ENCODE data around the gene WDFY3. TPM values are rescaled to one million over a fixed set of nuclear protein-coding genes. Genes with fewer than 3 reads are reported as not detected.

Gene WDFY3
- total RNA-seq, 1 donor from 2014 or later, result 89.5 TPM

DNA sequence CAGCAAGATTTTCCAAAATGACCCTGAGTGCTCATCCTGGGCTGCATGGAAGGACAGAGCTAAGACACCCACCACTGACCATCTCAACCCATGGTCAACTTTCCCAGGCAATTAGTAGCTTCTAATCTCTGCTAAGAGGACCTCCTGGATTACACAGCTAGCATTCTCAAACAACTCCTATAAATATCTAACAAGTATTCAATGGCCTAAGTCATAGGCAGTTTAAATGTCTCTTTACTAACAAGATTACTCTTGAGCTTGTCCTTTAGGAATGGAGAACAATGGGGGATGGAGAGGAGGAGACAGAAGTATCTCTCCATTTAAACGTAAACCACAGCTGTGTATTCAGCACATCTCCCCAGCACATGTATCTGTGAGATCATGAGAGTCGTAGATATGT lies 118.1 kb downstream of the WDFY3 start:
- TF ChIP-seq, protein P1, sequence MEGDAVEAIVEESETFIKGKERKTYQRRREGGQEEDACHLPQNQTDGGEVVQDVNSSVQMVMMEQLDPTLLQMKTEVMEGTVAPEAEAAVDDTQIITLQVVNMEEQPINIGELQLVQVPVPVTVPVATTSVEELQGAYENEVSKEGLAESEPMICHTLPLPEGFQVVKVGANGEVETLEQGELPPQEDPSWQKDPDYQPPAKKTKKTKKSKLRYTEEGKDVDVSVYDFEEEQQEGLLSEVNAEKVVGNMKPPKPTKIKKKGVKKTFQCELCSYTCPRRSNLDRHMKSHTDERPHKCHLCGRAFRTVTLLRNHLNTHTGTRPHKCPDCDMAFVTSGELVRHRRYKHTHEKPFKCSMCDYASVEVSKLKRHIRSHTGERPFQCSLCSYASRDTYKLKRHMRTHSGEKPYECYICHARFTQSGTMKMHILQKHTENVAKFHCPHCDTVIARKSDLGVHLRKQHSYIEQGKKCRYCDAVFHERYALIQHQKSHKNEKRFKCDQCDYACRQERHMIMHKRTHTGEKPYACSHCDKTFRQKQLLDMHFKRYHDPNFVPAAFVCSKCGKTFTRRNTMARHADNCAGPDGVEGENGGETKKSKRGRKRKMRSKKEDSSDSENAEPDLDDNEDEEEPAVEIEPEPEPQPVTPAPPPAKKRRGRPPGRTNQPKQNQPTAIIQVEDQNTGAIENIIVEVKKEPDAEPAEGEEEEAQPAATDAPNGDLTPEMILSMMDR (IDR thresholded peaks at IDR 0.05; ENCODE audit: insufficient read depth, low read depth, low read length), result no peak
- no peak for TF ChIP-seq EZH2 (IDR thresholded peaks at IDR 0.05; ENCODE audit: insufficient read depth, low read length)
- Histone ChIP-seq H3K79me2 (ENCODE audit: insufficient read depth, low read length) (peaks cover 8% of the 10 kb centered on the region), H3K27ac (ENCODE audit: low read depth, low read length) (no peak overlapping the region), H3K36me3 (ENCODE audit: insufficient read depth, low read length) (peaks cover 11% of the 10 kb centered on the region), H2AFZ (ENCODE audit: low read depth, low read length) (no peak overlapping the region), H3K4me3 (ENCODE audit: insufficient read depth, low read depth, low read length) (no peak overlapping the region), H4K20me1 (ENCODE audit: insufficient read depth, low read length) (no peaks in the 10 kb centered on the region), H3K4me1 (ENCODE audit: insufficient read depth, low read length) (no peaks in the 10 kb centered on the region), H3K27me3 (ENCODE audit: insufficient read depth, low read length) (no peaks in the 10 kb centered on the region), H3K4me2 (ENCODE audit: low read length) (no peak overlapping the region), H3K9me3 (ENCODE audit: insufficient read depth, low read depth, low read length) (no peaks in the 10 kb centered on the region), H3K9ac (ENCODE audit: low read length) (no peak overlapping the region)
- no peak overlapping the region for H3K27ac Mint-ChIP-seq (ENCODE audit: unreplicated experiment)
- DNase-seq (ENCODE audit: low read depth) (no peak), FAIRE-seq (no peak)
- peaks cover 4% of the 10 kb centered on the region for H3K4me1 Mint-ChIP-seq (ENCODE audit: low read depth, unreplicated experiment)
- H3K9me3 Mint-ChIP-seq (ENCODE audit: unreplicated experiment), result no peaks in the 10 kb centered on the region
- no peak overlapping the region for H3K4me3 Mint-ChIP-seq (ENCODE audit: unreplicated experiment)
- H3K27me3 Mint-ChIP-seq (ENCODE audit: low read depth, unreplicated experiment), result no peaks in the 10 kb centered on the region
- H3K36me3 Mint-ChIP-seq (ENCODE audit: low read depth, unreplicated experiment), result peaks cover 15% of the 10 kb centered on the region

DNA sequence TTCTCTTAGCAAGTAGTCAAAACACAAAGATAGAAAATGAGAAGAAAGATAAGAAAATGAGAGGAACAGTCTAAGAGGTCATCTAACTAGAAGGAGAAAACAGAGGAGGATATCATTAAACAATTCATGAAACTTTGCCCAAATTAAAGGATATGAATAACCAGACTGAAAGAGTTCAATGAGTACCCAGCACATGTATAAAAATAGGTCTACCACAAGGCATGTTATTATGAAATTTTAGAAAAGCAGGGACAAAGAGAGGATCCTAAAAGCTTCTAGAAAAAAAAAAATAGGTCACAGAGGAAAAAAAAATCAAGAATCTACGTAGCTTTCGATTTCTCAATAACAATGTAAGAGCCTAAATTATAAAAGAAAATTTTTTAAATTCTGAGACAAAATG lies 118.5 kb downstream of the WDFY3 start:
- Mint-ChIP-seq H3K27ac (ENCODE audit: unreplicated experiment) (no peak overlapping the region), H3K4me1 (ENCODE audit: low read depth, unreplicated experiment) (peaks cover 4% of the 10 kb centered on the region), H3K36me3 (ENCODE audit: low read depth, unreplicated experiment) (peaks cover 15% of the 10 kb centered on the region), H3K9me3 (ENCODE audit: unreplicated experiment) (no peaks in the 10 kb centered on the region), H3K4me3 (ENCODE audit: unreplicated experiment) (no peak overlapping the region), H3K27me3 (ENCODE audit: low read depth, unreplicated experiment) (no peaks in the 10 kb centered on the region)
- Histone ChIP-seq H3K4me2 (ENCODE audit: low read length) (no peak overlapping the region), H3K27me3 (ENCODE audit: insufficient read depth, low read length) (no peaks in the 10 kb centered on the region), H3K36me3 (ENCODE audit: insufficient read depth, low read length) (peaks cover 11% of the 10 kb centered on the region), H2AFZ (ENCODE audit: low read depth, low read length) (no peak overlapping the region), H4K20me1 (ENCODE audit: insufficient read depth, low read length) (no peaks in the 10 kb centered on the region), H3K27ac (ENCODE audit: low read depth, low read length) (no peak overlapping the region), H3K9ac (ENCODE audit: low read length) (no peak overlapping the region), H3K4me3 (ENCODE audit: insufficient read depth, low read depth, low read length) (no peak overlapping the region), H3K79me2 (ENCODE audit: insufficient read depth, low read length) (peaks cover 8% of the 10 kb centered on the region), H3K9me3 (ENCODE audit: insufficient read depth, low read depth, low read length) (no peaks in the 10 kb centered on the region), H3K4me1 (ENCODE audit: insufficient read depth, low read length) (no peaks in the 10 kb centered on the region)
- TF ChIP-seq, protein P1 (IDR thresholded peaks at IDR 0.05; ENCODE audit: insufficient read depth, low read depth, low read length), result no peak
- TF ChIP-seq EZH2 (IDR thresholded peaks at IDR 0.05; ENCODE audit: insufficient read depth, low read length), result no peak
- FAIRE-seq (no peak), DNase-seq (ENCODE audit: low read depth) (no peak)

DNA sequence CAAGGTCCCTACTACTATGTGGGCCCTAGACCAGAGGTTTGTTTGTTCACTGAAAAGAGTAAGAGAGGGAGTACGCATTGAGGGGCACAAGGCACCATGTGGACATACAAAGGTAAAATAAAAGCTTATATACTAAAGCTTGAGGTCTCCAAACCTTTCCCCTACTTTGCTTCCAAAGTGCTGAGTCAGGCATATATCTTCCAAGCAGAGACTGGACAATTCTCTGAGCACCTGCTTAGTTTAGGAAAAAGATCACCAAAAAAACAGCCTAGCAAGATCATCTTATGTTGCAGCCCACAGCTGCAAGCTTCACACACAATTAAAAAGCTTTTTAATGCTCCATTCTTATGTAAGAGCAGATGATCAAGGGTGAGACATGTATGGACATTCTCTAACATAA lies 119.5 kb downstream of the WDFY3 start:
- Histone ChIP-seq H3K4me2 (ENCODE audit: low read length) (no peak overlapping the region), H3K4me3 (ENCODE audit: insufficient read depth, low read depth, low read length) (no peak overlapping the region), H4K20me1 (ENCODE audit: insufficient read depth, low read length) (no peaks in the 10 kb centered on the region), H3K9ac (ENCODE audit: low read length) (no peak overlapping the region), H2AFZ (ENCODE audit: low read depth, low read length) (no peak overlapping the region), H3K36me3 (ENCODE audit: insufficient read depth, low read length) (peaks cover 11% of the 10 kb centered on the region), H3K4me1 (ENCODE audit: insufficient read depth, low read length) (no peaks in the 10 kb centered on the region), H3K79me2 (ENCODE audit: insufficient read depth, low read length) (peaks cover 8% of the 10 kb centered on the region), H3K27me3 (ENCODE audit: insufficient read depth, low read length) (no peaks in the 10 kb centered on the region), H3K9me3 (ENCODE audit: insufficient read depth, low read depth, low read length) (no peaks in the 10 kb centered on the region), H3K27ac (ENCODE audit: low read depth, low read length) (no peak overlapping the region)
- H3K9me3 Mint-ChIP-seq (ENCODE audit: unreplicated experiment), result no peaks in the 10 kb centered on the region
- H3K27me3 Mint-ChIP-seq (ENCODE audit: low read depth, unreplicated experiment), result no peaks in the 10 kb centered on the region
- FAIRE-seq (no peak), DNase-seq (ENCODE audit: low read depth) (no peak)
- H3K4me1 Mint-ChIP-seq (ENCODE audit: low read depth, unreplicated experiment), result peaks cover 4% of the 10 kb centered on the region
- no peak overlapping the region for H3K4me3 Mint-ChIP-seq (ENCODE audit: unreplicated experiment)
- TF ChIP-seq, protein P1 (IDR thresholded peaks at IDR 0.05; ENCODE audit: insufficient read depth, low read depth, low read length), result no peak
- no peak for TF ChIP-seq EZH2 (IDR thresholded peaks at IDR 0.05; ENCODE audit: insufficient read depth, low read length)
- peaks cover 15% of the 10 kb centered on the region for H3K36me3 Mint-ChIP-seq (ENCODE audit: low read depth, unreplicated experiment)
- no peak overlapping the region for H3K27ac Mint-ChIP-seq (ENCODE audit: unreplicated experiment)
